HepG2 (cell line): ENCODE results near the gene EMC10. TPM values are rescaled to one million over a fixed set of nuclear protein-coding genes. Genes with fewer than 3 reads are reported as not detected.

Source experiments
- ATAC-seq: fragments of 200-7000 bp; cut with Tn5 transposase; 3 replicates; pipeline ENCODE4 v1.9.1; 2020; ENCODE audit warnings: mild to moderate bottlenecking, moderate library complexity
- BruUV-seq: library from RNA; stranded (reverse); fragments of 400-500 nt; replicated peaks from 2 replicates; lab custom pipeline; 2021; lab: Mats Ljungman, UMichigan
- CTCF ChIA-PET: fragments of 300-600 bp; formaldehyde crosslinking; extraction: SDS; loops from one replicate; lab custom pipeline; 2021; ENCODE audit warnings: low total read pairs, inconsistent platforms, low intra/inter-chr PET ratio; lab: Yijun Ruan, JAX
- POLR2A ChIA-PET: fragments of 350-600 bp; sonication (Branson Sonifier 250); formaldehyde crosslinking; loops from one replicate; lab custom pipeline; 2020; ENCODE audit warnings: antibody characterized with exemption, inconsistent platforms; lab: Yijun Ruan, JAX
- DNase-seq: peaks from one replicate; pipeline ENCODE4 v3.0.0-alpha.2; 2015; ENCODE audit warnings: low spot score
- FAIRE-seq: peaks from 3 replicates; lab custom pipeline; 2011; peaks lifted over from hg19 to GRCh38; lab: Jason Lieb, UNC
- H2AFZ ChIP-seq: one replicate; pipeline ENCODE4 v1.6.1; 2011; ENCODE audit warnings: low read length, inconsistent platforms
- H3K27ac ChIP-seq: fragments of 300-600 bp; 3 replicates; pipeline ENCODE4 v1.8.0; 2011; ENCODE audit warnings: mixed run types, mild to moderate bottlenecking, mixed read lengths, low read length, inconsistent platforms; ENCODE audit not compliant: insufficient read depth; ENCODE audit errors: extremely low read length
- H3K27me3 ChIP-seq, 2 experiments: fragments of 200-600 bp in 1 of 2; 2 replicates in 1 of 2; 3 replicates in 1 of 2; pipeline versions ENCODE4 v1.6.0 to v1.8.0; 2011; ENCODE audit warnings: low read length in 2 of 2, mild to moderate bottlenecking in 2 of 2, moderate library complexity in 2 of 2, inconsistent platforms in 1 of 2; ENCODE audit not compliant: insufficient read depth in 2 of 2, control insufficient read depth in 1 of 2
- H3K36me3 ChIP-seq, 2 experiments: fragments of 200-600 bp in 1 of 2; replicated peaks in 1 of 2; 2 replicates in 1 of 2; 3 replicates in 1 of 2; pipeline versions ENCODE4 v1.5.1 to v1.8.0; 2011; ENCODE audit warnings: low read length in 2 of 2, inconsistent platforms in 1 of 2; ENCODE audit not compliant: insufficient read depth in 2 of 2, control insufficient read depth in 1 of 2
- H3K4me1 ChIP-seq: 2 replicates; pipeline ENCODE4 v1.5.1; 2012; ENCODE audit warnings: low read length, inconsistent platforms; ENCODE audit not compliant: insufficient read depth
- H3K4me2 ChIP-seq: 2 replicates; pipeline ENCODE4 v1.6.0; 2011; ENCODE audit warnings: low read depth, low read length, inconsistent platforms
- H3K4me3 ChIP-seq, 3 experiments: fragments of 200-600 bp in 1 of 3; sonication (generic), shearing (Covaris generic) in 1 of 3; replicated peaks in 1 of 3; 2 replicates each; pipeline ENCODE4 v1.5.1; 2011 to 2016; ENCODE audit warnings: low read length in 3 of 3, inconsistent platforms in 2 of 3, low read depth in 2 of 3, mild to moderate bottlenecking in 2 of 3, control low read depth in 1 of 3, mixed read lengths in 1 of 3; ENCODE audit not compliant: insufficient read depth in 1 of 3
- H3K79me2 ChIP-seq: one replicate; pipeline ENCODE4 v1.6.1; 2011; ENCODE audit warnings: low read length, inconsistent platforms; ENCODE audit not compliant: insufficient read depth
- H3K9ac ChIP-seq: 2 replicates; pipeline ENCODE4 v1.6.0; 2011; ENCODE audit warnings: mild to moderate bottlenecking, low read depth, low read length, inconsistent platforms; ENCODE audit not compliant: insufficient read depth
- H3K9me3 ChIP-seq: 2 replicates; pipeline ENCODE4 v1.5.1; 2012; ENCODE audit warnings: mild to moderate bottlenecking, low read length
- H4K20me1 ChIP-seq: 2 replicates; pipeline ENCODE4 v1.6.0; 2011; ENCODE audit warnings: inconsistent platforms, mild to moderate bottlenecking, low read length, moderate library complexity; ENCODE audit not compliant: insufficient read depth
- CTCF ChIP-seq: sonication (generic); formaldehyde crosslinking; IDR thresholded peaks from 2 replicates; pipeline ENCODE4 v1.5.0; 2020; ENCODE audit warnings: mild to moderate bottlenecking, missing genetic modification reagents, moderate library complexity
- FIP1L1 ChIP-seq: fragments of 200-400 bp; formaldehyde crosslinking; IDR thresholded peaks from 2 replicates; pipeline ENCODE4 v1.6.1; 2018; ENCODE audit warnings: low read depth, mild to moderate bottlenecking, low read length, moderate library complexity, borderline replicate concordance; ENCODE audit not compliant: insufficient read depth
- HNF4A ChIP-seq: sonication (generic); formaldehyde crosslinking; IDR thresholded peaks from 2 replicates; pipeline ENCODE4 v1.4.0; 2020; ENCODE audit warnings: missing genetic modification reagents
- HOXA7 ChIP-seq: sonication (generic); formaldehyde crosslinking; IDR thresholded peaks from 2 replicates; pipeline ENCODE4 v1.8.1; 2022; ENCODE audit warnings: mild to moderate bottlenecking, missing genetic modification reagents, moderate library complexity
- JUN ChIP-seq: sonication (generic); formaldehyde crosslinking; IDR thresholded peaks from 2 replicates; pipeline ENCODE4 v1.4.0; 2020; ENCODE audit warnings: mild to moderate bottlenecking, missing genetic modification reagents
- NR2F6 ChIP-seq, 2 experiments: IDR thresholded peaks; 2 replicates each; pipeline ENCODE4 v1.6.1; 2016; ENCODE audit warnings: antibody characterized with exemption in 1 of 2, mild to moderate bottlenecking in 1 of 2
- PLRG1 ChIP-seq: fragments of 450-650 bp; conservative IDR thresholded peaks from 2 replicates; pipeline ENCODE4 v1.6.1; 2016
- SP5 ChIP-seq: IDR thresholded peaks from 2 replicates; pipeline ENCODE4 v1.6.1; 2016; ENCODE audit warnings: low read depth, borderline replicate concordance
- TAF1 ChIP-seq: sonication (generic); formaldehyde crosslinking; IDR thresholded peaks from 2 replicates; pipeline ENCODE4 v1.4.0; 2020; ENCODE audit warnings: missing genetic modification reagents
- THAP8 ChIP-seq: sonication (generic); formaldehyde crosslinking; IDR thresholded peaks from 2 replicates; pipeline ENCODE4 v1.5.1; 2020; ENCODE audit warnings: missing genetic modification reagents, mild to moderate bottlenecking, borderline replicate concordance
- ZFP91 ChIP-seq: sonication (generic); formaldehyde crosslinking; IDR thresholded peaks from 2 replicates; pipeline ENCODE4 v1.9.0; 2022; ENCODE audit warnings: missing genetic modification reagents, mild to moderate bottlenecking, borderline replicate concordance
- ZNF263 ChIP-seq: sonication (generic); formaldehyde crosslinking; IDR thresholded peaks from 2 replicates; pipeline ENCODE4 v1.4.0; 2020; ENCODE audit warnings: missing genetic modification reagents
- ZNF513 ChIP-seq: sonication (generic); formaldehyde crosslinking; conservative IDR thresholded peaks from 2 replicates; pipeline ENCODE4 v1.5.0; 2020; ENCODE audit warnings: missing genetic modification reagents
- WGBS: methylation state at CpG from one replicate; pipeline ENCODE4 v1.1.6; 2017; ENCODE audit warnings: low lambda C conversion rate; 5-methylcytosine and 5-hydroxymethylcytosine counted together
- in situ Hi-C: cut with HindIII; loops from 2 replicates; pipeline ENCODE4 v1.10.0; 2017; ENCODE audit warnings: low pct_unique_long_range_greater_than_20kb; ENCODE audit not compliant: extremely low pct_ligation_motif_present
- intact Hi-C: fragments of 100-400 bp; cut with micrococcal nuclease; formaldehyde crosslinking; loops from one replicate; pipeline ENCODE4 v1.10.0; 2022; ENCODE audit not compliant: unreplicated experiment
- polyA plus RNA-seq, 8 experiments: library from polyadenylated mRNA; depleted of rRNA in 3 of 8; stranded (reverse) in 7 of 8; unstranded in 1 of 8; fragments of >200 nt; fragmentation: Illumina TruSeq in 4 of 8; extraction: Trizol in 4 of 8; gene quantifications; 2 replicates each; pipeline versions ENCODE4 v1.2.1 to v1.2.3, GENCODE V29; 2011 to 2016; ENCODE audit warnings: low read depth in 4 of 8, missing spikeins in 1 of 8, mixed read lengths in 1 of 8; ENCODE audit not compliant: insufficient read depth in 1 of 8
- total RNA-seq, 5 experiments: library from RNA; depleted of rRNA; stranded (reverse); fragments of >200 nt; fragmentation: Illumina TruSeq; extraction: Trizol; gene quantifications; 2 replicates each; pipeline ENCODE4 v1.2.3, GENCODE V29; 2016; ENCODE audit warnings: low read depth in 1 of 5

Gene EMC10
- total and polyA plus RNA-seq, 2 of the 13 experiments (the other 11 are each of a cell fraction or from before 2014, with no cell fraction given): not detected

- TF ChIP-seq HOXA7 (no peak), ZFP91 (CRISPR knock-in tag) (0 out of 2 replicates have a peak, but pooled peaks have one; percentile 11), JUN (CRISPR knock-in tag) (no peak), ZNF263 (CRISPR knock-in tag) (0 out of 2 replicates have a peak, but pooled peaks have one; percentile 41), SP5 (CRISPR knock-in tag) (0 out of 2 replicates have a peak, but pooled peaks have one; percentile 32), TAF1 (0 out of 2 replicates have a peak, but pooled peaks have one; percentile 15), PLRG1 (no peak), FIP1L1 (no peak), CTCF (CRISPR knock-in tag) (peak; percentile 58)
Measured at GRCh38 chr19:50465986-50466705, 10.2 kb upstream of the EMC10 start (continued).

- FAIRE-seq (no peak), DNase-seq (no peak), ATAC-seq (no peak)
- intact Hi-C loops: no loop called here
- 0 out of 2 replicates have a peak overlapping the region, but pooled peaks have one; percentile 51 for H3K4me2 ChIP-seq
- no peaks in the 10 kb centered on the region for H4K20me1 ChIP-seq
- POLR2A ChIA-PET: no interaction called here
- WGBS: 50% methylated on average over 11 of the region's 11 CpGs
- TF ChIP-seq HNF4A (CRISPR knock-in tag) (peak; percentile 38), NR2F6 (IDR thresholded peaks at IDR 0.05) (0 out of 2 replicates have a peak, but pooled peaks have one; percentile 14), NR2F6 (CRISPR knock-in tag; IDR thresholded peaks at IDR 0.05) (no peak), ZNF513 (CRISPR knock-in tag) (no peak), THAP8 (CRISPR knock-in tag) (no peak)
- CTCF ChIA-PET: no interaction called here
- no peaks in the 10 kb centered on the region for H3K79me2 ChIP-seq
- H3K4me1 ChIP-seq: peaks cover 36% of the 10 kb centered on the region
- no peak overlapping the region for H3K27ac ChIP-seq
- H3K36me3 ChIP-seq: no peaks in the 10 kb centered on the region
- no TSS peak for BruUV-seq
- no peak overlapping the region for H3K9ac ChIP-seq
- peak overlapping the region in 1 of 3 experiments; percentile 18; a peak in 1 of 6 replicates for H3K4me3 ChIP-seq
- H3K9me3 ChIP-seq: no peaks in the 10 kb centered on the region
- H2AFZ ChIP-seq: no peak overlapping the region
- in situ Hi-C loops: loop anchor here (10.0 kb wide), 1 partner anchor 92 kb away; the partner anchor contains the start of gene NR1H2
- H3K27me3 ChIP-seq: no peaks in the 10 kb centered on the region
Measured at GRCh38 chr19:50466706-50467039, 9.6 kb upstream of the EMC10 start.
